ENCODE results near the gene KHDRBS1.
A peak's percentile ranks its signal among the peaks of the same experiment; 100 is the strongest.

DNA sequence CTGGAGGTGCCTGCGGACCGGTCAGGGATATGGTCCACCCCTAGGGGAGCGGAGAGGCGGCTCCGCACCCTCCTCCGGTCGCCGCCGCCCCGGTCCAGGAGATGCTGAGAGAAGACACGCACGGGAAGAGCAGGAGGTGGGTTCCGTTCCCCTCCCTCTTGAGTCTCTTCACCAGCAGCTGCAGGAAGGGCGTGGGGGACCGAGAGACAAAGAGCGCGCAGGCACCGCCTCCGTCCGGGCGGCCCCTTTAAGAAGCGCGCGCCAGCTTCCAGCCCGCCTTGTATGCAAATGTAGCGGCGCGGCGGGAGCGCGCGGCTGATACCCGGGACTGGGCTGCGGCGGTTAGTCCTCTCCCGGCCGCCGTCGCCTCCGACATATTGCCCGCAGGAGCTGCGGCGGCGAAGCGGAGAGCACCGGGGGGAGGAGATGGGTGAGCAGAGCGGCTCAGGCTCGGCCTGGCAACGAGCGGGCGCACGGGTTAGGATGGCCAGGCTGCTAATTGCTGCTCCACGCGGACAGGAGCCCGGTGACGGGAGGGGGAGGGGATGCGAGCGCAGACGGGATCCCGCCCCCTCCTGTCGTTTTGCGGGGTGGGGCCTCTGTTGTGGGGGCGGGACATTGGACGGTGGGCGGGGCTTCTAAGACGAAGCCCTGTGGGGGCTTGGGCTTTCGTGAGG lies 59.1 kb downstream of the KHDRBS1 start, which contains the start of gene TMEM39B:
- TF ChIP-seq, protein P1, sequence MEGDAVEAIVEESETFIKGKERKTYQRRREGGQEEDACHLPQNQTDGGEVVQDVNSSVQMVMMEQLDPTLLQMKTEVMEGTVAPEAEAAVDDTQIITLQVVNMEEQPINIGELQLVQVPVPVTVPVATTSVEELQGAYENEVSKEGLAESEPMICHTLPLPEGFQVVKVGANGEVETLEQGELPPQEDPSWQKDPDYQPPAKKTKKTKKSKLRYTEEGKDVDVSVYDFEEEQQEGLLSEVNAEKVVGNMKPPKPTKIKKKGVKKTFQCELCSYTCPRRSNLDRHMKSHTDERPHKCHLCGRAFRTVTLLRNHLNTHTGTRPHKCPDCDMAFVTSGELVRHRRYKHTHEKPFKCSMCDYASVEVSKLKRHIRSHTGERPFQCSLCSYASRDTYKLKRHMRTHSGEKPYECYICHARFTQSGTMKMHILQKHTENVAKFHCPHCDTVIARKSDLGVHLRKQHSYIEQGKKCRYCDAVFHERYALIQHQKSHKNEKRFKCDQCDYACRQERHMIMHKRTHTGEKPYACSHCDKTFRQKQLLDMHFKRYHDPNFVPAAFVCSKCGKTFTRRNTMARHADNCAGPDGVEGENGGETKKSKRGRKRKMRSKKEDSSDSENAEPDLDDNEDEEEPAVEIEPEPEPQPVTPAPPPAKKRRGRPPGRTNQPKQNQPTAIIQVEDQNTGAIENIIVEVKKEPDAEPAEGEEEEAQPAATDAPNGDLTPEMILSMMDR (IDR thresholded peaks at IDR 0.05): peak in 2 of 4 experiments; percentile 16 to 46
- TF ChIP-seq POLR2A (IDR thresholded peaks at IDR 0.05) (peak; percentile 26 to 44), EP300 (IDR thresholded peaks at IDR 0.05) (peak in 1 of 4 donors; percentile 63), POLR2AphosphoS5 (IDR thresholded peaks at IDR 0.05) (peak; percentile 46 to 88 (median 82))

Data from sigmoid colon (tissue), 4 donors.